HCT116 (cell line): ENCODE measurements around the gene FGF1. TPM values are rescaled to one million over a fixed set of nuclear protein-coding genes. Genes with fewer than 3 reads are reported as not detected.

Experiments
- ATAC-seq: fragments of 200-7000 bp; cut with Tn5 transposase; 2 replicates; pipeline ENCODE4 v1.9.1; 2020; ENCODE audit warnings: mild to moderate bottlenecking, moderate library complexity
- BruUV-seq: library from RNA; stranded (reverse); fragments of 400-500 nt; replicated peaks from 2 replicates; lab custom pipeline; 2021; lab: Mats Ljungman, UMichigan
- CTCF ChIA-PET: fragments of 300-600 bp; sonication (Branson Sonifier 250); formaldehyde crosslinking; loops from one replicate; lab custom pipeline; 2021; ENCODE audit warnings: antibody characterized with exemption; lab: Charles Lee
- POLR2A ChIA-PET: fragments of 300-600, 350-600 bp; sonication (Branson Sonifier 250); formaldehyde crosslinking; loops from one replicate; lab custom pipeline; 2021; ENCODE audit warnings: antibody characterized with exemption; lab: Charles Lee
- RAD21 ChIA-PET, 2 experiments: fragments of 300-600 bp; sonication (Branson Sonifier 250); formaldehyde crosslinking; loops; one replicate each; lab custom pipeline; 2023; ENCODE audit warnings: low total read pairs in 2 of 2; ENCODE audit not compliant: uncharacterized antibody in 2 of 2, unreplicated experiment in 2 of 2, low non-redundant PET in 1 of 2; lab: Charles Lee
- DNase-seq: peaks from one replicate; pipeline ENCODE4 v3.0.0-alpha.2; 2010; ENCODE audit warnings: low read depth, low spot score
- H2AFZ ChIP-seq: fragments of 200-600 bp; shearing (Covaris generic), sonication (generic); 2 replicates; pipeline ENCODE4 v1.6.1; 2017; ENCODE audit warnings: low read depth, mixed run types, mixed read lengths, antibody characterized with exemption, low read length; ENCODE audit not compliant: poor library complexity, severe bottlenecking
- H3K27ac ChIP-seq: 2 replicates; pipeline ENCODE4 v1.5.1; 2012; ENCODE audit warnings: low read depth, low read length
- H3K27me3 ChIP-seq: fragments of 200-600 bp; sonication (generic); 2 replicates; pipeline ENCODE4 v1.6.1; 2016; ENCODE audit warnings: mixed run types, low read length, mixed read lengths; ENCODE audit not compliant: insufficient read depth
- H3K36me3 ChIP-seq, 2 experiments: fragments of 200-500 bp in 1 of 2; fragments of 200-600 bp in 1 of 2; sonication (Bioruptor generic) in 1 of 2; sonication (generic) in 1 of 2; 2 replicates each; pipeline versions ENCODE4 v1.5.1 to v1.6.1; 2014 to 2016; ENCODE audit warnings: low read length in 2 of 2, inconsistent platforms in 1 of 2, mixed read lengths in 1 of 2, mixed run types in 1 of 2; ENCODE audit not compliant: insufficient read depth in 2 of 2, control insufficient read depth in 1 of 2
- H3K4me1 ChIP-seq, 2 experiments: fragments of 200-600 bp in 1 of 2; sonication (generic) in 1 of 2; 2 replicates each; pipeline versions ENCODE4 v1.5.1 to v1.6.1; 2012 to 2017; ENCODE audit warnings: low read length in 2 of 2, inconsistent platforms in 1 of 2, mild to moderate bottlenecking in 1 of 2, mixed read lengths in 1 of 2, mixed run types in 1 of 2, moderate library complexity in 1 of 2; ENCODE audit not compliant: insufficient read depth in 2 of 2, control insufficient read depth in 1 of 2
- H3K4me2 ChIP-seq: fragments of 200-600 bp; sonication (generic); 2 replicates; pipeline ENCODE4 v1.6.1; 2017; ENCODE audit warnings: mixed run types, low read length, mixed read lengths
- H3K4me3 ChIP-seq, 2 experiments: fragments of 200-600 bp in 1 of 2; sonication (generic) in 1 of 2; replicated peaks in 1 of 2; 2 replicates each; pipeline ENCODE4 v1.5.1; 2011 to 2016; ENCODE audit warnings: low read length in 2 of 2, control low read depth in 1 of 2, low read depth in 1 of 2, mild to moderate bottlenecking in 1 of 2, mixed read lengths in 1 of 2, mixed run types in 1 of 2
- H3K79me2 ChIP-seq: fragments of 200-600 bp; sonication (generic); 2 replicates; pipeline ENCODE4 v1.6.1; 2017; ENCODE audit warnings: mild to moderate bottlenecking, mixed run types, low read length, moderate library complexity, mixed read lengths; ENCODE audit not compliant: insufficient read depth
- H3K9ac ChIP-seq: fragments of 200-600 bp; sonication (generic); 2 replicates; pipeline ENCODE4 v1.6.1; 2016; ENCODE audit warnings: low read length, mixed read lengths
- H3K9me2 ChIP-seq: fragments of 200-600 bp; sonication (generic), shearing (Covaris generic); 2 replicates; pipeline ENCODE4 v1.6.1; 2017; ENCODE audit warnings: mixed run types, mild to moderate bottlenecking, moderate library complexity; ENCODE audit not compliant: insufficient read depth
- H3K9me3 ChIP-seq, 2 experiments: fragments of 200-500 bp in 1 of 2; fragments of 200-600 bp in 1 of 2; sonication (Bioruptor generic) in 1 of 2; sonication (generic) in 1 of 2; 2 replicates each; pipeline ENCODE4 v1.6.1; 2014 to 2017; ENCODE audit warnings: low read length in 2 of 2, mixed read lengths in 2 of 2, inconsistent platforms in 1 of 2, low read depth in 1 of 2, mild to moderate bottlenecking in 1 of 2, mixed run types in 1 of 2, moderate library complexity in 1 of 2; ENCODE audit not compliant: control insufficient read depth in 1 of 2, insufficient read depth in 1 of 2
- H4K20me1 ChIP-seq: fragments of 200-600 bp; sonication (generic), shearing (Covaris generic); 2 replicates; pipeline ENCODE4 v1.6.1; 2017; ENCODE audit warnings: mixed run types, mild to moderate bottlenecking, moderate library complexity; ENCODE audit not compliant: insufficient read depth
- ATF3 ChIP-seq: IDR thresholded peaks from 2 replicates; pipeline ENCODE4 v1.6.1; 2012
- CBX3 ChIP-seq: IDR thresholded peaks from 2 replicates; pipeline ENCODE4 v1.6.1; 2012; ENCODE audit warnings: low read depth
- CEBPB ChIP-seq: IDR thresholded peaks from 2 replicates; pipeline ENCODE4 v1.6.1; 2012; ENCODE audit warnings: low read depth
- CTCF ChIP-seq, 3 experiments: fragments of 200-600 bp in 1 of 3; sonication (generic) in 1 of 3; IDR thresholded peaks in 2 of 3; conservative IDR thresholded peaks in 1 of 3; 2 replicates each; pipeline ENCODE4 v1.5.1; 2012 to 2017; ENCODE audit warnings: low read depth in 2 of 3, low read length in 2 of 3, antibody characterized with exemption in 1 of 3, borderline replicate concordance in 1 of 3, control low read depth in 1 of 3, mild to moderate bottlenecking in 1 of 3, mixed read lengths in 1 of 3, mixed run types in 1 of 3, moderate library complexity in 1 of 3; ENCODE audit not compliant: insufficient read depth in 1 of 3
- EGR1 ChIP-seq: IDR thresholded peaks from 2 replicates; pipeline ENCODE4 v1.6.1; 2012; ENCODE audit warnings: low read depth
- EZH2 ChIP-seq: fragments of 200-600 bp; sonication (generic); IDR thresholded peaks from 2 replicates; pipeline ENCODE4 v1.6.1; 2017; ENCODE audit warnings: antibody characterized with exemption, mixed run types
- EZH2phosphoT487 ChIP-seq: fragments of 200-600 bp; IDR thresholded peaks from 2 replicates; pipeline ENCODE4 v1.6.1; 2018; ENCODE audit warnings: antibody characterized with exemption, borderline replicate concordance
- FOSL1 ChIP-seq: IDR thresholded peaks from 2 replicates; pipeline ENCODE4 v1.6.1; 2012; ENCODE audit warnings: low read depth
- JUND ChIP-seq: IDR thresholded peaks from 2 replicates; pipeline ENCODE4 v1.6.1; 2012
- MAX ChIP-seq: IDR thresholded peaks from 2 replicates; pipeline ENCODE4 v1.6.1; 2012
- POLR2A ChIP-seq: IDR thresholded peaks from 2 replicates; pipeline ENCODE4 v1.7.0; 2011; ENCODE audit warnings: borderline replicate concordance; ENCODE audit not compliant: insufficient read depth, insufficient read length; ENCODE audit errors: extremely low read depth
- POLR2AphosphoS5 ChIP-seq: IDR thresholded peaks from 2 replicates; pipeline ENCODE4 v1.6.1; 2011; ENCODE audit warnings: mild to moderate bottlenecking, low read depth, low read length, moderate library complexity
- RAD21 ChIP-seq: IDR thresholded peaks from 2 replicates; pipeline ENCODE4 v1.6.1; 2012; ENCODE audit warnings: low read depth, mild to moderate bottlenecking
- REST ChIP-seq: IDR thresholded peaks from 2 replicates; pipeline ENCODE4 v1.6.1; 2012; ENCODE audit warnings: low read depth
- SIN3A ChIP-seq: IDR thresholded peaks from 2 replicates; pipeline ENCODE4 v1.6.1; 2012; ENCODE audit warnings: low read depth
- SP1 ChIP-seq: IDR thresholded peaks from 2 replicates; pipeline ENCODE4 v1.6.1; 2012; ENCODE audit warnings: low read depth
- SRF ChIP-seq: IDR thresholded peaks from 2 replicates; pipeline ENCODE4 v1.6.1; 2012; ENCODE audit warnings: low read depth
- TCF7L2 ChIP-seq: IDR thresholded peaks from 2 replicates; pipeline ENCODE4 v1.7.0; 2011; ENCODE audit warnings: borderline replicate concordance, inconsistent platforms; ENCODE audit not compliant: insufficient read depth, insufficient read length; ENCODE audit errors: extremely low read depth
- YY1 ChIP-seq: IDR thresholded peaks from 2 replicates; pipeline ENCODE4 v1.6.1; 2011; ENCODE audit warnings: low read length, low read depth, moderate library complexity, mild to moderate bottlenecking; ENCODE audit not compliant: insufficient replicate concordance; ENCODE audit errors: extremely low read depth
- ZNF274 ChIP-seq: fragments of 200-500 bp; sonication (Bioruptor generic); IDR thresholded peaks from 2 replicates; pipeline ENCODE4 v1.6.1; 2014; ENCODE audit warnings: mild to moderate bottlenecking, low read depth, low read length, inconsistent platforms
- intact Hi-C: fragments of 100-400 bp; cut with micrococcal nuclease; formaldehyde crosslinking; loops from 2 replicates; pipeline ENCODE4 v1.10.0; 2022
- total RNA-seq: library from RNA; stranded (reverse); gene quantifications from one replicate; pipeline ENCODE4 v1.2.1, GENCODE V29; 2021; ENCODE audit not compliant: unreplicated experiment

The FGF1 gene
- total RNA-seq, 1 experiment from 2014 or later: not detected

GRCh38 chr5:142602720-142603245 lies 83.1 kb downstream of the FGF1 start:
- ChIA-PET RAD21 (interaction anchor here in 1 of 2 experiments (0.7 kb wide), 1 partner anchor 99 kb away, joined by 3 read pairs; no protein-coding TSS in a partner anchor), CTCF (interaction anchor here (1.4 to 1.5 kb wide), 2 partner anchors 53 to 96 kb away, joined by 3 read pairs; no protein-coding TSS in a partner anchor), POLR2A (interaction anchor here (0.6 kb wide), 1 partner anchor 606 kb away, joined by 6 read pairs; no protein-coding TSS in a partner anchor)
- Histone ChIP-seq H3K9me3 (no peaks in the 10 kb centered on the region), H3K4me2 (peak overlapping the region; percentile 53), H3K27me3 (no peaks in the 10 kb centered on the region), H3K4me3 (no peak overlapping the region), H2AFZ (no peak overlapping the region), H3K27ac (0 out of 2 replicates have a peak overlapping the region, but pooled peaks have one; percentile 10), H3K79me2 (no peaks in the 10 kb centered on the region), H3K9ac (peak overlapping the region; percentile 13; the same call in 1 of the 2 replicates), H4K20me1 (no peaks in the 10 kb centered on the region), H3K36me3 (no peaks in the 10 kb centered on the region), H3K9me2 (no peaks in the 10 kb centered on the region), H3K4me1 (peaks cover 18 to 45% of the 10 kb centered on the region in 2 experiments)
- DNase-seq (peak; percentile 51), ATAC-seq (peak; percentile 42)
- no TSS peak for BruUV-seq
- intact Hi-C loops: no loop called here
- TF ChIP-seq REST (no peak), SIN3A (no peak), SP1 (peak; percentile 75), EGR1 (no peak), CTCF (IDR thresholded peaks at IDR 0.05 in 2 of 3, conservative IDR thresholded peaks at IDR 0.05 in 1 of 3; ENCODE audit: borderline replicate concordance in 1 of 3, insufficient read depth in 1 of 3, low read depth in 2 of 3, low read length in 2 of 3) (no peak), SRF (peak; percentile 52; the same call in 1 of the 2 replicates), EZH2phosphoT487 (no peak), YY1 (no peak), RAD21 (no peak), ATF3 (peak; percentile 87), FOSL1 (peak; percentile 93), TCF7L2 (no peak), JUND (peak; percentile 91), CEBPB (peak; percentile 92), ZNF274 (no peak), CBX3 (no peak), MAX (no peak), EZH2 (no peak), POLR2A (no peak), POLR2AphosphoS5 (peak; percentile 11; the same call in 1 of the 2 replicates)
